ENCODE results near the gene ALPG. TPM values are rescaled to one million over a fixed set of nuclear protein-coding genes. Genes with fewer than 3 reads are reported as not detected.

The ALPG gene
- total and polyA plus RNA-seq, 2 of the 13 experiments (the other 11 are each of a cell fraction or from before 2014, with no cell fraction given), result not detected

DNA sequence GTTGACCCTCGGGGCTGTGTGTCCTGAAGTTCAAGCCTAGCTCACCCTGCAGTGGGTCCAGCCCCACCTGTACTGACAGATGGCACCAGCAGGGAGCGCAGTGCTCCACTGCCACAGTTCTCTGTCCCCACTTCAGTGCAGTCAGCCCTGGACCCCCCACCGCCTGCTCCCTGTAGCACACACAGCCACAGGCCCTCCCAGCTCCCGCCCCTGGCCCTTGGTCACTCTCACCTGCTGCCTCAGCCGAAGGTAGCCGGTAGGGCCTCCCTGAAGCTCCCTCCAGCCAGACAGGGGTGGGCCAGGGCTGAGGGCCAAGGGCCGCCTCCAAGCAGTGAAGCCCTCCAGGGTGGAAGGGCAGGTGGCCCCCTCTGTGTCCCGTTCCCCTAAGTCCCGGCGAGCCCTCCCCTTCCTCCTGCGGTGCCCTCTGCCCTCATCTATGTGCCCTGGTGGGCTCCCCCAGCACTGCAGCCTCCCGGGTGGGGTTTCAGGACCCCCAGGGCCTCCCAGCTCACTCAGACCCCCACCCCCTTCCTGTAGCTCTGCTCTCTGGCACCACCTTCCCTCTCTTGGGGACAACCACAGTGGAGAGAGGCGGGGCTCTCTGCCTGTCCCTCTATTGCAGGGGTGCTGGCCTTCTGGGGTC lies 38.9 kb upstream of the ALPG start (continued):
- TF ChIP-seq ARNTL (CRISPR knock-in tag; IDR thresholded peaks at IDR 0.05), result 0 out of 2 replicates have a peak, but pooled peaks have one; percentile 17
- no peak for TF ChIP-seq DNMT3B (CRISPR knock-in tag; conservative IDR thresholded peaks at IDR 0.05)
- 0 out of 2 replicates have a peak, but pooled peaks have one; percentile 25 for TF ChIP-seq ZNF547 (CRISPR knock-in tag; IDR thresholded peaks at IDR 0.05)
- peak; percentile 25; the same call in 1 of the 2 replicates for TF ChIP-seq MYC (CRISPR knock-in tag; IDR thresholded peaks at IDR 0.05; ENCODE audit: borderline replicate concordance)
- no peak for TF ChIP-seq ZNF567 (CRISPR knock-in tag; IDR thresholded peaks at IDR 0.05; ENCODE audit: borderline replicate concordance)
- no peak for TF ChIP-seq AHR (CRISPR knock-in tag; IDR thresholded peaks at IDR 0.05)
- no peak for TF ChIP-seq ZNF713 (CRISPR knock-in tag; IDR thresholded peaks at IDR 0.05)
- TF ChIP-seq, protein P1, sequence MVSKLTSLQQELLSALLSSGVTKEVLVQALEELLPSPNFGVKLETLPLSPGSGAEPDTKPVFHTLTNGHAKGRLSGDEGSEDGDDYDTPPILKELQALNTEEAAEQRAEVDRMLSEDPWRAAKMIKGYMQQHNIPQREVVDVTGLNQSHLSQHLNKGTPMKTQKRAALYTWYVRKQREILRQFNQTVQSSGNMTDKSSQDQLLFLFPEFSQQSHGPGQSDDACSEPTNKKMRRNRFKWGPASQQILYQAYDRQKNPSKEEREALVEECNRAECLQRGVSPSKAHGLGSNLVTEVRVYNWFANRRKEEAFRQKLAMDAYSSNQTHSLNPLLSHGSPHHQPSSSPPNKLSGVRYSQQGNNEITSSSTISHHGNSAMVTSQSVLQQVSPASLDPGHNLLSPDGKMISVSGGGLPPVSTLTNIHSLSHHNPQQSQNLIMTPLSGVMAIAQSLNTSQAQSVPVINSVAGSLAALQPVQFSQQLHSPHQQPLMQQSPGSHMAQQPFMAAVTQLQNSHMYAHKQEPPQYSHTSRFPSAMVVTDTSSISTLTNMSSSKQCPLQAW (CRISPR knock-in tag; IDR thresholded peaks at IDR 0.05), result peak; percentile 58; the same call in 1 of the 2 replicates
- TF ChIP-seq JUNB (CRISPR knock-in tag; IDR thresholded peaks at IDR 0.05; ENCODE audit: borderline replicate concordance), result no peak
- TF ChIP-seq HNF4A (CRISPR knock-in tag; IDR thresholded peaks at IDR 0.05), result no peak
- no peak for TF ChIP-seq NPAS2 (CRISPR knock-in tag; IDR thresholded peaks at IDR 0.05; ENCODE audit: borderline replicate concordance)
- TF ChIP-seq NR2C2 (CRISPR knock-in tag; IDR thresholded peaks at IDR 0.05; ENCODE audit: borderline replicate concordance), result no peak
- no peak for TF ChIP-seq RNF2 (conservative IDR thresholded peaks at IDR 0.05; ENCODE audit: low read depth)
- TF ChIP-seq ZFP1 (CRISPR knock-in tag; IDR thresholded peaks at IDR 0.05), result no peak
- no peak for TF ChIP-seq YEATS4 (CRISPR knock-in tag; IDR thresholded peaks at IDR 0.05; ENCODE audit: borderline replicate concordance)
- no peak for TF ChIP-seq ZFYVE20 (CRISPR knock-in tag; IDR thresholded peaks at IDR 0.05; ENCODE audit: borderline replicate concordance, low read depth)
- 0 out of 2 replicates have a peak, but pooled peaks have one; percentile 56 for TF ChIP-seq REL (CRISPR knock-in tag; conservative IDR thresholded peaks at IDR 0.05)
- TF ChIP-seq NFKBIZ (CRISPR knock-in tag; IDR thresholded peaks at IDR 0.05), result 0 out of 2 replicates have a peak, but pooled peaks have one; percentile 55
- TF ChIP-seq RARG (CRISPR knock-in tag; IDR thresholded peaks at IDR 0.05; ENCODE audit: low read depth), result no peak
- no peak for TF ChIP-seq ZNF792 (CRISPR knock-in tag; IDR thresholded peaks at IDR 0.05)
- peak; percentile 36 for TF ChIP-seq STAG1 (CRISPR knock-in tag; IDR thresholded peaks at IDR 0.05)
- TF ChIP-seq WIZ (CRISPR knock-in tag; IDR thresholded peaks at IDR 0.05), result 0 out of 2 replicates have a peak, but pooled peaks have one; percentile 43
- peak; percentile 23; the same call in 1 of the 2 replicates for TF ChIP-seq MTF2 (CRISPR knock-in tag; IDR thresholded peaks at IDR 0.05; ENCODE audit: borderline replicate concordance)
- peak; percentile 66; the same call in 1 of the 2 replicates for TF ChIP-seq ZSCAN25 (CRISPR knock-in tag; IDR thresholded peaks at IDR 0.05)
- no peak for TF ChIP-seq ZNF569 (CRISPR knock-in tag; IDR thresholded peaks at IDR 0.05; ENCODE audit: borderline replicate concordance)

Data from HepG2 (cell line).